Measurements from ENCODE around the gene PACRG.

The PACRG gene

DNA sequence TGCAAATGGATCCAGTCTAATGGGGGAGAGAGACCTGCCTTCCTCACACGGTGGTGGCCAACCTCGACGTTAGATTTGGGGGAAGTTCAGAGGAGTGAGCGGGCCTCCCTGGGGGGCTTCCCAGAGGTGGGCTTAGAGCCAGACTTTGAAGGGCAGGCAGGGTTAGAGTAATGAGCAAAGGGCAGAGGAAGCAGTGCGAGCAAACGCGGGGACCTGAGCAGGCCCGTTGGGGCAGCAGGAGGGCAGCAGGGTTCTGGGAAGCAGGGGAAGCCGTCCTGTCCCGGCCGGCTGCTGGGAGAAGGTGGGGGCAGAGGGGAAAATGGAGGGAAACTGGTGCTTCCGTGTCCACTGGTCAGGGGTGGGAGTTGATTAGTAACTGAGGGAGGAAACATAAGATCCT, 474.1 kb downstream of the PACRG start:
- no peak for DNase-seq (ENCODE audit: extremely low read depth, low read depth)
- TF ChIP-seq, protein P1, sequence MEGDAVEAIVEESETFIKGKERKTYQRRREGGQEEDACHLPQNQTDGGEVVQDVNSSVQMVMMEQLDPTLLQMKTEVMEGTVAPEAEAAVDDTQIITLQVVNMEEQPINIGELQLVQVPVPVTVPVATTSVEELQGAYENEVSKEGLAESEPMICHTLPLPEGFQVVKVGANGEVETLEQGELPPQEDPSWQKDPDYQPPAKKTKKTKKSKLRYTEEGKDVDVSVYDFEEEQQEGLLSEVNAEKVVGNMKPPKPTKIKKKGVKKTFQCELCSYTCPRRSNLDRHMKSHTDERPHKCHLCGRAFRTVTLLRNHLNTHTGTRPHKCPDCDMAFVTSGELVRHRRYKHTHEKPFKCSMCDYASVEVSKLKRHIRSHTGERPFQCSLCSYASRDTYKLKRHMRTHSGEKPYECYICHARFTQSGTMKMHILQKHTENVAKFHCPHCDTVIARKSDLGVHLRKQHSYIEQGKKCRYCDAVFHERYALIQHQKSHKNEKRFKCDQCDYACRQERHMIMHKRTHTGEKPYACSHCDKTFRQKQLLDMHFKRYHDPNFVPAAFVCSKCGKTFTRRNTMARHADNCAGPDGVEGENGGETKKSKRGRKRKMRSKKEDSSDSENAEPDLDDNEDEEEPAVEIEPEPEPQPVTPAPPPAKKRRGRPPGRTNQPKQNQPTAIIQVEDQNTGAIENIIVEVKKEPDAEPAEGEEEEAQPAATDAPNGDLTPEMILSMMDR (IDR thresholded peaks at IDR 0.05; ENCODE audit: low read depth, low read length): no peak

DNA sequence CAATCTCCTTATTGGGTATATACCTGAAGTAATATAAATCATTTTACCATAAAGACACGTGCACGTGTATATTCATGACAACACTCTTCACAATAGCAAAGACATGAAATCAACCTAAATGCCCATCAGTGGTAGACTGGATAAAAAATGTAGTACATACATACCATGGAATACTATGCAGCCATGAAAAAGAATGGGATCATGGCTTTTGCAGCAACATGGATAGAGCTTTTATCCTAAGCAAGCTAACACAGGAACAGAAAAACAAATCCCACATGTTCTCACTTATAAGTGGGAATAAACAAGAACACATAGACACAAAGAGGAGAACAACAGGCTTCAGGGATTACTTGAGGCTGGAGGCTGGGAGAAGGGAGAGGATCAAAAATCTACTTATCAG, 478.4 kb downstream of the PACRG start:
- TF ChIP-seq, protein P1 (IDR thresholded peaks at IDR 0.05; ENCODE audit: low read depth, low read length): no peak
- DNase-seq (ENCODE audit: extremely low read depth, low read depth): no peak

DNA sequence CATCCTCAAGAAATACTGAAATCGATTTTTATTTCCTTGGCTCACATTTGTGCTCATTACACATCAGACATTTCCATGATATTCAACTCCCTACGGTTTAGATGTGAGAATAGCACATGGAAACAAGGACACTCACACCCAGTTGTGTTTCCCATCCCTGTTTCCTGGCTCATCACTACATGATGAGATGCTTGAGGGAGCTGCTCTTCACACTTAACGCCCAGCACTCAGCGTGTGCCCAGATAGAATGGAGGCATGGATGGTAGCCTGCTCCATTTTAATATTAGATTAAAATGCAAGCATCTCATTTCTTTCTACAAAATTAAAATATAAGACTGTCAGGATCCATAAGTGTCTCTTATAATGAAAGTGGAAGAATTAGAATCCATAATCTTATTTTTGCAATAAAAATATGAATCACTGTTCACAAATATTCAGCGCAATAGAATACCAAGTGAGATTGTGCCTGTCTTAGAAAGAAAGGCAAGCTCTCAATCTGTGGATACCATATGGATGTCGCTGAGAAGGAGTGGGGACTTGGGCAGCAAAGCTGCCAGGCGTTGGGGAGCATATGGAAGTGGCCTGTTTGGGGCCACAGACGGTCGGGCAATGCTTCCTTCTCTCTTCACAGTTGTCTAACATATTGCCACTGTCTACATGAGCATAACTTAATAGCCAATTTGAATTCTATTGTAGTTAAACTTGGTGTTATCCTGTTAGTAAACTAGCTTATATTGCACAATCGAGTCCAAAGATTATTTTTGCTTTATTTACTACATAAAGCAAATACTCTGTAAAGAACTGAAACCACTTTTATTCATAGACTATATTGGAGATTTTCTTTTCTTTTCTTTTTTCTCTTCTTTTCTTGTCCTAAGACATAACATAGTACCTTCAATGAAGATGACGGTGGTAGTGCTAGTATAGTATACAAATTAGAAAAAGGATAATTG, 479.9 kb downstream of the PACRG start:
- TF ChIP-seq, protein P1 (IDR thresholded peaks at IDR 0.05; ENCODE audit: low read depth, low read length): no peak
- no peak for DNase-seq (ENCODE audit: extremely low read depth, low read depth)

DNA sequence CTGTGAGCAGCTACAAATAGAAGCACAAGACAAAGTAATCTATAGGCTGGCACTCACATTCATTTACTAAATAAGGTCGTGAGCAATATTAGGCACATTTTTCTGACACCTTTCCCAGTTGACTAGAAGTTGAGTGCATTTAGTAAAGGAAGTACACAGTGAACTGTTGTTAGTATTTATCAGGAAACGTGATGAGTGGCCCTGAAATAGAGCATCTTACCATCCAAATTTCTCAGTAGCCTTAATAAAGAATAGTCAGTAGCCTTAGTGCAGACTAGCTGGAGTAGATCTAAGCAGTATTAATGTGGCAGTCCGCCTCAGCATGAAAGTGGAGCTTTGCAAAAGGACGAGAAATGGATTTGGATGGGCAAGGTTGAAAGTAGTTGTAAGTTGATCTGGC, 481.2 kb downstream of the PACRG start:
- no peak for DNase-seq (ENCODE audit: extremely low read depth, low read depth)
- TF ChIP-seq, protein P1 (IDR thresholded peaks at IDR 0.05; ENCODE audit: low read depth, low read length): no peak

DNA sequence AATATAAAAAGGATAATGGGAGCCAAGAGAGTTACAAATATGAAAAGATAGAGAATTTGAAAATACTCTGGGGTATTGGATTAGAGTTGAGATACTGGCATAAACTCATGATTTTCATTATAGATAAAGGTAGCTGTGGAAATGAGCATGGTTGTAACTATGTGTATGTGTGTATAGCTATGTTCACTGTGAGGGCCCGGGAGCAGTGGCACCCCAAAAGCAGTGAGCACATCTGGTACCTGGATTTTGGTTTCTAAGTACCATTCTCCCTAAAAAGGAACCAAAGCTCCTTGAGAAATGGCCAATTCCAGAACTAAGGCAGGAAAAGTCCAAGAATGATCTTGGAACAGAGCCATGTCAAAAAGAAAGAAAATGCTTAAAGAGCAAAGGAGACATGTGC, 484.3 kb downstream of the PACRG start:
- TF ChIP-seq, protein P1 (IDR thresholded peaks at IDR 0.05; ENCODE audit: low read depth, low read length): no peak
- DNase-seq (ENCODE audit: extremely low read depth, low read depth): no peak

DNA sequence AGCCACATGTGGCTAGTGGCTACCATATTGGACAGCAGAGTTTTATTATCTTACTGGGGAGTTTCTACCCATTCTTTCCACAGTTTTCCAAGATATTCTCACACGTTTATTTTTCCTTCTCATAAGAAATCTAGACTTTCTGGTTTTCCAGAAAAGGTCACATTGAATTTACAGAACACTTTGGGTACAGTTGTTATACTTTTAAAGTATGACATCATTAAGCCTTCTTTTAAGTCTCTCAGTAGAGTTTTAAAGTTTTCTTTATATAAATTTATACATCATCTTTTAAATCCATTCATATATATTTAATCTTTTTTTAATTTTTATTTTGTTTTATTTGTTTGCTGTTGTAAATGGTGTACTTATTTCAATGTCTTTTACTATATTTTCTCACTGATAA, 486.5 kb downstream of the PACRG start:
- TF ChIP-seq, protein P1 (IDR thresholded peaks at IDR 0.05; ENCODE audit: low read depth, low read length): no peak
- DNase-seq (ENCODE audit: extremely low read depth, low read depth): no peak

DNA sequence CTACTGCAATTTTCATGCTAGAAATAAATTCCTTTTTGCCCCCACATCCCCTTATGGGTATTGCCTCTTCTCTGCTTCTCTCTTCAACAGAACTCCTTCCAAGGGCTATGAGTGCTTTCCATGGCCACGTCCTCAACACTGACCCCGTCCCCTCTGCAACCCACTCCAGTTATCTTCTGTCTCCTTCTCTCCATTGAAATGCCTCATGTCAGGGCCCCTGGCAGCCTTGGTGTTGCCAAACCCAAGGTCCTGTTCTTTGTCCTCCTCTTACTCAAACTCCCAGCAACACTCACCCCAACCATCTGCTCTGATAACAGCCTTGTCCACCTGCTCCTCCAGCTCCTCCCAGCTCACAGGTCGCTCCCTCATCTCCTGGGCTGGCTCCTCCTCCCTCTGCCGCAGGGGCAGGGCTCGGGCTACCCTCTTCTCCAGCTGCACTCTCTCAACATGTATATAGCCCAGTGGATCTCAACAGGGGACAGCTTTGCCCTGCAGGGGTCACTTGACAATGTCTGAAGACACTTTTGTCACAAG, 490.7 kb downstream of the PACRG start:
- DNase-seq (ENCODE audit: extremely low read depth, low read depth): no peak
- TF ChIP-seq, protein P1 (IDR thresholded peaks at IDR 0.05; ENCODE audit: low read depth, low read length): no peak

Measured in AG09319 (cell line).